GM23338 (cell line): ENCODE data around the gene CHGA. TPM values are rescaled to one million over a fixed set of nuclear protein-coding genes. Genes with fewer than 3 reads are reported as not detected.

Experiments used
- ATAC-seq: fragments of 200-7000 bp; cut with Tn5 transposase; 3 replicates; pipeline ENCODE4 v1.9.1; 2020
- DNase-seq: peaks from one replicate; pipeline ENCODE4 v3.0.0-alpha.2; 2015; ENCODE audit warnings: low spot score
- H2AFZ ChIP-seq: fragments of 200-600 bp; sonication (generic); 2 replicates; pipeline ENCODE4 v1.8.0; 2016; ENCODE audit warnings: antibody characterized with exemption, mild to moderate bottlenecking, moderate library complexity
- H3F3A ChIP-seq: fragments of 200-600 bp; sonication (generic); replicated peaks from 2 replicates; pipeline ENCODE4 v1.8.0; 2017; ENCODE audit warnings: antibody characterized with exemption, mixed run types, low read depth
- H3K27ac ChIP-seq: fragments of 200-600 bp; sonication (generic); 2 replicates; pipeline ENCODE4 v1.6.1; 2016; ENCODE audit warnings: low read depth
- H3K27me3 ChIP-seq: fragments of 200-600 bp; sonication (generic); 2 replicates; pipeline ENCODE4 v1.8.0; 2016; ENCODE audit warnings: mild to moderate bottlenecking, mixed run types, moderate library complexity; ENCODE audit not compliant: insufficient read depth
- H3K36me3 ChIP-seq: fragments of 200-600 bp; sonication (generic); 2 replicates; pipeline ENCODE4 v1.8.0; 2016; ENCODE audit warnings: mild to moderate bottlenecking; ENCODE audit not compliant: insufficient read depth
- H3K4me1 ChIP-seq: fragments of 200-600 bp; sonication (generic); 2 replicates; pipeline ENCODE4 v1.8.0; 2016; ENCODE audit warnings: mild to moderate bottlenecking, moderate library complexity; ENCODE audit not compliant: insufficient read depth
- H3K4me2 ChIP-seq: fragments of 200-600 bp; sonication (generic); 2 replicates; pipeline ENCODE4 v1.7.1; 2017; ENCODE audit warnings: mixed run types
- H3K4me3 ChIP-seq: fragments of 200-600 bp; sonication (generic); 2 replicates; pipeline ENCODE4 v1.6.1; 2016; ENCODE audit warnings: mixed run types
- H3K79me2 ChIP-seq: fragments of 200-600 bp; sonication (generic); replicated peaks from 2 replicates; pipeline ENCODE4 v1.8.0; 2017; ENCODE audit warnings: mild to moderate bottlenecking; ENCODE audit not compliant: insufficient read depth
- H3K9me2 ChIP-seq: fragments of 200-600 bp; sonication (generic); 2 replicates; pipeline ENCODE4 v1.8.0; 2017; ENCODE audit not compliant: insufficient read depth
- H4K20me1 ChIP-seq: fragments of 200-600 bp; sonication (generic); replicated peaks from 2 replicates; pipeline ENCODE4 v1.8.0; 2017; ENCODE audit warnings: mild to moderate bottlenecking; ENCODE audit not compliant: insufficient read depth
- H3K27ac Mint-ChIP-seq: 2 replicates; pipeline ENCODE4 v1.8.0; 2020; ENCODE audit warnings: inconsistent platforms, mild to moderate bottlenecking, moderate library complexity, mixed read lengths
- H3K27me3 Mint-ChIP-seq: 3 replicates; pipeline ENCODE4 v1.8.0; 2022; ENCODE audit warnings: low read depth, mild to moderate bottlenecking, moderate library complexity, mixed read lengths, inconsistent platforms; ENCODE audit not compliant: insufficient read depth, poor library complexity
- H3K36me3 Mint-ChIP-seq: 3 replicates; pipeline ENCODE4 v1.8.0; 2021; ENCODE audit warnings: low read depth, mild to moderate bottlenecking, inconsistent platforms, moderate library complexity, mixed read lengths
- H3K4me1 Mint-ChIP-seq: 3 replicates; pipeline ENCODE4 v1.8.0; 2020; ENCODE audit warnings: mild to moderate bottlenecking, inconsistent platforms, mixed read lengths
- H3K4me3 Mint-ChIP-seq: 3 replicates; pipeline ENCODE4 v1.8.0; 2021; ENCODE audit warnings: moderate library complexity, mild to moderate bottlenecking, inconsistent platforms, mixed read lengths
- H3K9me3 Mint-ChIP-seq: 3 replicates; pipeline ENCODE4 v1.8.0; 2020; ENCODE audit warnings: moderate library complexity, mild to moderate bottlenecking, inconsistent platforms, mixed read lengths
- CREB1 ChIP-seq: fragments of 250-450 bp; sonication (Bioruptor Pico); IDR thresholded peaks from 2 replicates; pipeline ENCODE4 v1.5.0; 2020; ENCODE audit warnings: low read depth, mild to moderate bottlenecking, moderate library complexity
- CTCF ChIP-seq, 2 experiments: fragments of 200-600 bp in 1 of 2; sonication (generic) in 1 of 2; conservative IDR thresholded peaks; 2 replicates each; pipeline versions ENCODE4 v1.5.1 to v1.6.1; 2016 to 2017; ENCODE audit warnings: antibody characterized with exemption in 2 of 2, low read depth in 2 of 2, mild to moderate bottlenecking in 2 of 2, moderate library complexity in 1 of 2
- ETS1 ChIP-seq: IDR thresholded peaks from 2 replicates; pipeline ENCODE4 v1.6.1; 2016; ENCODE audit warnings: antibody characterized with exemption
- EZH2 ChIP-seq: fragments of 200-600 bp; sonication (generic); IDR thresholded peaks from one replicate; pipeline ENCODE4 v1.8.0; 2017; ENCODE audit warnings: antibody characterized with exemption, mild to moderate bottlenecking, low read depth; ENCODE audit not compliant: unreplicated experiment
- EZH2phosphoT487 ChIP-seq: fragments of 200-600 bp; sonication (generic); IDR thresholded peaks from one replicate; pipeline ENCODE4 v1.8.1; 2018; ENCODE audit warnings: antibody characterized with exemption; ENCODE audit not compliant: unreplicated experiment
- JUNB ChIP-seq: IDR thresholded peaks from one replicate; pipeline ENCODE4 v1.6.1; 2016; ENCODE audit warnings: antibody characterized with exemption; ENCODE audit not compliant: unreplicated experiment
- NANOG ChIP-seq: IDR thresholded peaks from 2 replicates; pipeline ENCODE4 v1.6.1; 2016; ENCODE audit warnings: antibody characterized with exemption, borderline replicate concordance
- POLR2AphosphoS5 ChIP-seq: IDR thresholded peaks from 2 replicates; pipeline ENCODE4 v1.6.1; 2016; ENCODE audit warnings: antibody characterized with exemption, low read depth
- REST ChIP-seq: IDR thresholded peaks from one replicate; pipeline ENCODE4 v1.6.1; 2018; ENCODE audit warnings: antibody characterized with exemption; ENCODE audit not compliant: unreplicated experiment
- STAT1 ChIP-seq: IDR thresholded peaks from one replicate; pipeline ENCODE4 v1.6.1; 2016; ENCODE audit warnings: antibody characterized with exemption; ENCODE audit not compliant: unreplicated experiment
- ZNF114 ChIP-seq: fragments of 250-450 bp; sonication (Bioruptor Pico); IDR thresholded peaks from 2 replicates; pipeline ENCODE4 v1.5.0; 2020; ENCODE audit warnings: mild to moderate bottlenecking, moderate library complexity
- ZNF331 ChIP-seq: fragments of 250-450 bp; sonication (Bioruptor Pico); IDR thresholded peaks from 2 replicates; pipeline ENCODE4 v1.5.0; 2020; ENCODE audit warnings: low read depth, mild to moderate bottlenecking, moderate library complexity
- ZNF462 ChIP-seq: fragments of 250-450 bp; sonication (Bioruptor Pico); IDR thresholded peaks from 2 replicates; pipeline ENCODE4 v1.5.0; 2020; ENCODE audit warnings: mild to moderate bottlenecking, moderate library complexity
- polyA plus RNA-seq: library from polyadenylated mRNA; unstranded; fragments of >200 nt; fragmentation: Nextera tagmentation; extraction: Ambion mirVana; gene quantifications from 2 replicates; pipeline ENCODE4 v1.2.1, GENCODE V29; 2016
- total RNA-seq: library from RNA; depleted of rRNA; stranded (reverse); fragments of >200 nt; shearing (Covaris generic); gene quantifications from 2 replicates; pipeline ENCODE4 v1.2.3, GENCODE V29; 2014

The CHGA gene
- total and polyA plus RNA-seq, 2 experiments from 2014 or later: 13.9 to 19.6 TPM

- ATAC-seq (peak; percentile 9; the same call in 1 of the 3 replicates), DNase-seq (peak; percentile 41)
- peaks cover 4% of the 10 kb centered on the region; the same call in 1 of the 3 replicates for H3K4me1 Mint-ChIP-seq
- peaks cover 11% of the 10 kb centered on the region for H3K27me3 Mint-ChIP-seq
- Histone ChIP-seq H3K4me3 (no peak overlapping the region), H3K4me2 (no peak overlapping the region), H2AFZ (no peak overlapping the region), H4K20me1 (0 out of 2 replicates have a peak, but pooled peaks cover 4% of the 10 kb centered on the region), H3K27ac (no peak overlapping the region), H3K4me1 (no peaks in the 10 kb centered on the region), H3K9me2 (no peaks in the 10 kb centered on the region), H3K36me3 (no peaks in the 10 kb centered on the region), H3K79me2 (no peaks in the 10 kb centered on the region), H3F3A (no peaks in the 10 kb centered on the region), H3K27me3 (no peaks in the 10 kb centered on the region)
- H3K9me3 Mint-ChIP-seq: no peaks in the 10 kb centered on the region
- H3K27ac Mint-ChIP-seq: no peak overlapping the region
- peaks cover 16% of the 10 kb centered on the region; the same call in 2 of the 3 replicates for H3K36me3 Mint-ChIP-seq
- TF ChIP-seq REST: no peak
- TF ChIP-seq EZH2phosphoT487: no peak
- TF ChIP-seq EZH2: no peak
- no peak for TF ChIP-seq ZNF462 (CRISPR knock-in tag)
- TF ChIP-seq STAT1: no peak
- no peak for TF ChIP-seq ZNF114 (CRISPR knock-in tag)
- TF ChIP-seq ZNF331 (CRISPR knock-in tag): no peak
- TF ChIP-seq CREB1 (CRISPR knock-in tag): no peak
- no peak for TF ChIP-seq JUNB
- no peak for TF ChIP-seq POLR2AphosphoS5
- TF ChIP-seq ETS1: no peak
- TF ChIP-seq NANOG: no peak
- TF ChIP-seq CTCF (conservative IDR thresholded peaks at IDR 0.05; ENCODE audit: low read depth in 2 of 2): no peak
- no peak overlapping the region for H3K4me3 Mint-ChIP-seq
Measured at GRCh38 chr14:92938235-92938875, 15.4 kb downstream of the CHGA start.
